ENCODE measurements around the gene ARHGAP19. TPM values are rescaled to one million over a fixed set of nuclear protein-coding genes. Genes with fewer than 3 reads are reported as not detected.

ARHGAP19 gene
- total and polyA plus RNA-seq, 2 experiments from 2014 or later = 5.3 to 18.7 TPM

DNA sequence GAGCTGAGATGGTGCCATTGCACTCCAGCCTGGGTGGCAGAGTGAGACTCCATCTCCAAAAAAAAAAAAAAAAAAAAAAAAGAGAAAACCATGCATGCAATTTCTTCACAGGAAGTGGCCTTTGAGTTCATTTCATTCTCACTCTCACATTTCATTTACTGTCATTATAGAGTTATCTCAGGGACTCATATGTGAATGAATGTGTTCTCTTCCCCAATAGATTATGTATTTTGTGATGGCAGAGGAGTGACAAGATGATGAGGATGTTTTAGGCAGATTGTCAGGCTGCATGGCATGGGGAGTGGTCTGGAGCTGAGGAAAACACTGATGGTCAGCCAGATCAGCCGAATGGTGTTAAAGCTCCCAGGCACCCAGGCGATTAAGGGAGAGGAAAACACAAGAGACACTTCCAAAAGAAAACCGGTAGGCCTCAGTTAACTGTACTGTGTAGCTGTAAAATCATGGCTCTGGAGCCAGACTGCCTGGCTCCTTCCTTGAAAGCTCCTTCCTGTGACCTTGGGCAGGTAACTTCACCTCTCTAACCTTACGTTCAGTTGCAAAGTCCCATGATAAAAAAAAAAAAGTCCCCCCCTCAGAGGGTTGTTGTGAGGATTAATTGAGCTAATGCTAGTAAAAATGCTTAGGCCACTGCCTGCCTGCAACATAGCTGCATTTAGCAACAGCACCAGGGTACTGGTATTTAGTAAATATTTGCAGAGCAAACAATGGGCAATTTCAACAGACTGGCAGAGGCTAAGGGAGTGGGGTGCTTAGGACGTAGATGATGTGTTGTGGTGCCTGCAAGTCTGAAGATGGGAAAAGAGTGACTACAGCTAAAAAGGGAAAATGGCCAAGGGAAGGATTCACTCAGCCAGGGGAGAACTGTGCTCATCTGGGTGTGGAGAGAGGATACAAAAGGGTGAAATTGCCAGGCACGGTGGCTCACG, 35.2 kb upstream of the ARHGAP19 start:
- Histone ChIP-seq H3K9me3 (ENCODE audit: low read depth) (no peaks in the 10 kb centered on the region), H3K27me3 (no peaks in the 10 kb centered on the region), H3K4me3 (no peak overlapping the region), H3K4me1 (ENCODE audit: low read depth) (peaks cover 46% of the 10 kb centered on the region), H3K36me3 (no peaks in the 10 kb centered on the region), H3K27ac (peak overlapping the region; percentile 20)
- DNase-seq (ENCODE audit: low read depth in 1 of 2, low spot score in 1 of 2) = no peak
- TF ChIP-seq, protein P1, sequence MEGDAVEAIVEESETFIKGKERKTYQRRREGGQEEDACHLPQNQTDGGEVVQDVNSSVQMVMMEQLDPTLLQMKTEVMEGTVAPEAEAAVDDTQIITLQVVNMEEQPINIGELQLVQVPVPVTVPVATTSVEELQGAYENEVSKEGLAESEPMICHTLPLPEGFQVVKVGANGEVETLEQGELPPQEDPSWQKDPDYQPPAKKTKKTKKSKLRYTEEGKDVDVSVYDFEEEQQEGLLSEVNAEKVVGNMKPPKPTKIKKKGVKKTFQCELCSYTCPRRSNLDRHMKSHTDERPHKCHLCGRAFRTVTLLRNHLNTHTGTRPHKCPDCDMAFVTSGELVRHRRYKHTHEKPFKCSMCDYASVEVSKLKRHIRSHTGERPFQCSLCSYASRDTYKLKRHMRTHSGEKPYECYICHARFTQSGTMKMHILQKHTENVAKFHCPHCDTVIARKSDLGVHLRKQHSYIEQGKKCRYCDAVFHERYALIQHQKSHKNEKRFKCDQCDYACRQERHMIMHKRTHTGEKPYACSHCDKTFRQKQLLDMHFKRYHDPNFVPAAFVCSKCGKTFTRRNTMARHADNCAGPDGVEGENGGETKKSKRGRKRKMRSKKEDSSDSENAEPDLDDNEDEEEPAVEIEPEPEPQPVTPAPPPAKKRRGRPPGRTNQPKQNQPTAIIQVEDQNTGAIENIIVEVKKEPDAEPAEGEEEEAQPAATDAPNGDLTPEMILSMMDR (IDR thresholded peaks at IDR 0.05; ENCODE audit: low read depth, low read length) = no peak

DNA sequence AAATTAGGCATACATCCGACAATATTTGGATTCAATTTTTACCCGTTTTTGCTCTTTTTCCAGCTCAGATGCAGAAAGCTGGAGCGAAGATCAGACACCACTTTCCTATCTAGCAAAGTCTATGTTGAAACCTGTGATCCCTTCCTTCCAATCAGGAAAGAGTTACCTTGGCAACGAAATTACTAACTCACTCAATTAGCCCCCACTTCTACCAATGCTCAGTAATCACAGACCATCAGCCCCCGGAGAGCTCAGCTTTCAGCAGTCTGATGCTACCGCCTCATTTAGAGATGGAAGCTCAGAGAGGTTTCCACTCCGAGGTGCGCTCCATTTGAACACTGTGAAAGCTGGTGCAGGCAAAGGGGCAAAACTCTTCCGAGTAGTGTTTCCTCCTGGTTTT, 33.3 kb upstream of the ARHGAP19 start:
- DNase-seq (ENCODE audit: low read depth in 1 of 2, low spot score in 1 of 2) = no peak
- peaks cover 45% of the 10 kb centered on the region for H3K4me1 ChIP-seq (ENCODE audit: low read depth)
- no peak overlapping the region for H3K4me3 ChIP-seq
- H3K9me3 ChIP-seq (ENCODE audit: low read depth) = no peaks in the 10 kb centered on the region
- TF ChIP-seq, protein P1 (IDR thresholded peaks at IDR 0.05; ENCODE audit: low read depth, low read length) = no peak
- H3K27me3 ChIP-seq = no peaks in the 10 kb centered on the region
- H3K27ac ChIP-seq = peak overlapping the region; percentile 5
- no peaks in the 10 kb centered on the region for H3K36me3 ChIP-seq

DNA sequence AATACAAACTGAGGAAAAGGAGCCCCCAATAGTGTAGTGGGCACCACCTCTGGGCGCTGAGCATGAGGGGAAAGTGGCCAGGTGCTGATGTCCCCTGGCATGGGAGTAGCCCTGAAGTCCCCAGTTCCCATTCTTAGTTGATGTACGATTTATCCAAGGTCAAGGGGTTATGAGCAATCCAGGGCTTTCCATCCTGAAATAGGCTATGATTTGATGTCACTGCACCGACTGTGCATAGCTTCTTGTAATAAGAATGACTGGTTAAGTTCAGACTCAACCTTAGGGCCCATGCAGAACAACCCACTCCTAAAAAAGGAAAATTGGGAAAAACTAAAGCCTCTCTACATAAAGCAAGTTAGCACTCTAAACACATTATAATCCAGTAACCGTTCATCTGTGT, 31.1 kb upstream of the ARHGAP19 start:
- DNase-seq (ENCODE audit: low read depth in 1 of 2, low spot score in 1 of 2) = no peak
- Histone ChIP-seq H3K36me3 (no peaks in the 10 kb centered on the region), H3K9me3 (ENCODE audit: low read depth) (no peaks in the 10 kb centered on the region), H3K27ac (no peak overlapping the region), H3K4me1 (ENCODE audit: low read depth) (peaks cover 29% of the 10 kb centered on the region), H3K27me3 (no peaks in the 10 kb centered on the region), H3K4me3 (no peak overlapping the region)
- TF ChIP-seq, protein P1 (IDR thresholded peaks at IDR 0.05; ENCODE audit: low read depth, low read length) = no peak

DNA sequence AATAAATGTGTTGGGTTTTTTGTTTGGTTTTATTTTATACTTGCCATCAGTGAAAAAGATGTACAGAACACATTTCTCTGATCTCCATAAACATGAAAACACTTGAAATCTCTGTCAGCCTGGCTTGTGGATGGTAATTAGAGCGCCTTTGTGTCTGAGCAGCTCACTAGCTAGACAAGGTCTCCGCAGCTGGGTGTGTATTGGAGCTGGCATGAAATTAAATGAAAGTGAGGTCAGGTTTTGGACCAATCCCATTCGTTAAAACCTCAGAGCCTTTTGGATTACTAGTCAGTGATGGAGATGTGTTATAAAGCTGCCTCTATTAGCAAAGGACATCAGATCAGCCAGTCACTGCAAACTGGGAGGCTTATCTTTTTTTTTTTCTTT, 29.4 kb upstream of the ARHGAP19 start:
- H3K27ac ChIP-seq = no peak overlapping the region
- H3K9me3 ChIP-seq (ENCODE audit: low read depth) = no peaks in the 10 kb centered on the region
- H3K27me3 ChIP-seq = no peaks in the 10 kb centered on the region
- H3K36me3 ChIP-seq = no peaks in the 10 kb centered on the region
- no peak overlapping the region for H3K4me3 ChIP-seq
- no peak for DNase-seq (ENCODE audit: low read depth in 1 of 2, low spot score in 1 of 2)
- peaks cover 17% of the 10 kb centered on the region for H3K4me1 ChIP-seq (ENCODE audit: low read depth)
- TF ChIP-seq, protein P1 (IDR thresholded peaks at IDR 0.05; ENCODE audit: low read depth, low read length) = no peak

DNA sequence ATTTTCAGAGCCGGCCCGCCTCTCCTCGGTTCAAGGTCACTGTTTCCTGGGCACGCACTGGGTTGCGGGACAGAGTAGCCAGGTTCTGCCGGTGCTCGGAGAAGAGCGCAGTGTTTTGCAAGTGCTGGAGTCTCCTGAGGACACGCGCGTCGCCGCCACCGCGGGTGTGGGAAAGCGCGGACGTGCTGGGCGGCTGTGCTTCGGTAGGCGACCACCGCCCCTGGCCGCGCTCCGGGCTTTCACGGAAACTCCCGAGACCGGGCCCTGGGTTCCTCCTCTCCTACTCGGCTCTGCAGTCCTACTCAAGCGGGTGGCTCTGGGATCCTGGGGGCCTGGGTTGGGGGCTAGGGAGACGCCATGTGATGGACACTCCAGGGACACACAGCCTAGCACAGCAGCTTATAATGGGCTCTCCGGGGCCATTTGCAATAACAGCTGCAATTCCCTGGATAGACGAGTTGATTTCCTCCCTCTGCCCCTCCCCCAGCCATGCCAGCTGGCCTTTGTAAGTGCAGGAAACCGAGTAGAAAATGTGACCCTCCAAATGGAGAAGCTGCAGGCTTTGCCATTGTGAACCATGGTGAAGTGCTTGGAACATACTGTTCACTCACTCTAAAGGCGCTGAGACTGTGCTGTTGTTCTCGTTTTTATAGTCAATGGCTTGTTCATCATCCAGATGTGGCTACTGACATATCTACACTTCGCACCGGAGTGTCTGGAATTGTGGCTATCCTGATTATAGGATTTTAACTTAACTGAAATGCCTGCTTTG, 28.8 kb upstream of the ARHGAP19 start:
- no peaks in the 10 kb centered on the region for H3K9me3 ChIP-seq (ENCODE audit: low read depth)
- DNase-seq (ENCODE audit: low read depth in 1 of 2, low spot score in 1 of 2) = no peak
- no peak overlapping the region for H3K27ac ChIP-seq
- no peaks in the 10 kb centered on the region for H3K27me3 ChIP-seq
- TF ChIP-seq, protein P1 (IDR thresholded peaks at IDR 0.05; ENCODE audit: low read depth, low read length) = no peak
- H3K4me3 ChIP-seq = peak overlapping the region; percentile 85
- no peaks in the 10 kb centered on the region for H3K36me3 ChIP-seq
- peaks cover 17% of the 10 kb centered on the region for H3K4me1 ChIP-seq (ENCODE audit: low read depth)
